HG03064 (cell line): ENCODE data around the gene ARFGEF3.
"Not testable (repeated sequence)": the region's sequence is repeated elsewhere in the genome, so short reads cannot be mapped to it uniquely, and the experiment has no call there.

Experiments used
- ATAC-seq: cut with Tn5 transposase; IDR thresholded peaks from one replicate; pipeline ENCODE4 v1.9.1; 2021; ENCODE audit warnings: low read depth; ENCODE audit not compliant: unreplicated experiment

ARFGEF3 gene

DNA sequence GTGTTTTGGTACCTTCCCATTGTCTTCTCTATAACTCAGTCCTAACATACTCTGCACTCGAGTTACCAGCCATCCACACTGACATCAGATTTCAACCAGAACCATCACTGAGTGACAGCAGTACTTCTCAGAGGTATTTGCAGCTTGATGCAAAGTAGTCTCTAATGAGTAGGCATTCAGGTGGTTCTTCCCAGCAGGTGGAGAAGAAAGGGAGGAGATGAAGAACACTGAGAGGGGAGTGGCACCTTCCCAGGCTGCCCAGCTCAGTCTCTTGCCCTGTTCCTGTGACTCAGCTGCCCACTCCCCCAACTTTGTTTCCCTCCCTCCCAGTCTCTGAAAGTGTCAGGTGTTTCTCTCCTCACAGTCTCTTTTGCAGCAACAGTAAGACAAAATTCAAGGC lies 177.3 kb downstream of the ARFGEF3 start:
- ATAC-seq: no peak

DNA sequence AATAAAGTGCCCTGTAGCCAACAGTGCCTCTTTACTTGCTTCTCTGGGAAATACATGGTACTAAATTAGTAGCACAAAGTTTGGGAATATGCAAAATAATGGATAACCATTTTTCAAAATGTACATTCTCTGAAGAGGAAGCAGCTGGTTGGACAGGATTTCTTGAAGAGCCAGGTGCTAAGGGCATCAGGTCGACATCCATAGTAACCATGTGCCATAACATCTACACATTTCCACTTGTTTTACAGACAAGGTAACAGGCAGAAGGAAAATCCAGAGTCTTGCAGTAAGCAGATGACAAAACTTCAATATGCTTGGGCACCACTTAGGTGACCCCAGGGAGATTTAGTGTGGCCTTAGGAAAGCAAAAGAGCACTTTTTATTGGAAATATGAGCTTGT lies 179.4 kb downstream of the ARFGEF3 start:
- ATAC-seq: no peak

DNA sequence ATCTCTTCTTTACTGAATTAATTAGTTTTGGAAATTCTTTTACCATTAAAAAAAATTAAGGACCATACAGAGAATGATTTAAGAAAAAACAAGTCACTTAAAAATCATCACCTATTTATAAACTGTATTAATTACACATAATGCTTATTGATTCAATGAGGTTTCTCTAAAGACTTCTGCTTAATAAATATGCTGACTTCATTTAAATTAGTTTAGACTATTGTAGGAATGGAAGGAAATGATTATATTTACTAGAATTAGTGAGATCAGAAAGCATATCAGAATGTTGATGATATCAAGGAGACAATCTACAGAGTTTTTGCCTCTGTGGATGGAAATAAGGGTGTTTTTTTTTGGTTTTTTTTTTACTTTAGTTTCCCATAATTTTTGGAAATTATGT lies 181.4 kb downstream of the ARFGEF3 start:
- no peak for ATAC-seq

DNA sequence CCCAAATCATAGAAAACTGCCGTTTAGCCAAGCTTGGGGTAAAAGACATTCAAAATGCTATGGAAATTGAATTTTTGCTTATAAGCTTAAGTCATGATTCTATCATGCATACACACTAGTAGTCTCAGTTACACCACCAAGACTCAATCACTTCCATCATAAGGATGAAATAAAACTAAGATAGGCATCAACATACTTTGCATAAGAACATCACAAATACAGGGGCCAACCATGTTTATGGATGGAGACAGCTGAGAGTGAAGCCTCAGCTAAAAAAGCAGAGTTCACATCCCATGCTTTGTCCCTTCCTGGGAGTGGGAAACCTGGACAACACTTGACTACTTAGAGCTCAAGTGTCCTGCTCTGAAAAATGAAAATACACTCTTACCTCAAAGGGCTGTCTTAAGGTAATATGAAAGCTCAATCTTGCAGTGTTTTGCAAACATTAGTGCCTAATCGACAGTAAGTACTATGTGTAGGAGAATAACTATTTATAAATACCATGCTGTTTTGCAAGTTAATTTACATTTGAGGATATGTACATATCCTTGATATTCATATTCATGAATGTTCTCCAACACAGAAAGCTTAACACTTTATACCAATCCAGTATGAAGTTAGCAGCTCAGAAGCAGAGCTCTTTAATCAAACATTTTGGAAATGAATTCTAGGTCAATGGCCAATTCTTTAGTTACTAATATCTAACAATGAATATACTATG lies 184.0 kb downstream of the ARFGEF3 start:
- ATAC-seq: no peak

DNA sequence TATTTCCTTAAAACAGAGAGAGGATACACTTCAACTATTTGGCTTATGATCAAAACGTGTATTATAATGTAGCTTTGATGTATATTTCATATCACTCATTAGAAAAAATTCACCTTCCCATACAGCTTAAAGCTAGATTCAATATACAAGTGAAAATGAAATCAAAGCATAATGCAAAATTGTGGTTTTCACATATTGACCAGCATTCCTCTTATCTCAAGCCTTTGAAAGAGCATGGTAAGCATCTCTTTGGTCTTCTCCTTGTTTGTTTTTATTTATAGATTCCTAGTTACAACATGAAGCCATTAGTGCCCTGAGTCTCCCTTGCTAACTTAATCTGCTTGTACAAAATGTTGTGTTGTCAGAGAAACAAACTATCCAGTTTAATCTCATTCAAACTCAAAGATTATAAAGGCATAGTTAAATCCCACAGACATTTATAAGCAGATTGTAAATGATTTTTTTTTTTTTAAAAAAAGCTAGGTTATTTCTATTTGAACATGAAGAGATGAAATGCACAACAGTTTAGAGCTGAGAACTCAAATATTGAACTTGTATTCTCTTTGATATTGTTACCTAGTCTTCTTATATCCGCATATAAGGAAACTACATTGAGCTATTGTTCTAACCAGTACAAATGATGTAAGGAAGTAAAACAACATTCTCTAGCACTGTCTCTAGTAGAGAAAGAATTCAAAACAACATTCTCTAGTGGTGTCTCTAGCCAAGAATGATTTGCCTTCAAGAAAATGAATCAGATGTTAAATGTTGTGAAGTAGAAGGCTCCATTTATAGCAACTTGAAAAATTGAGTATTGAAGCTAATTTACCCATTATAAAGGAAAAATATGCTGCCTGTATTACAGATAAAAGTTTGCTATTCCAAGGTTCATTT lies 184.8 kb downstream of the ARFGEF3 start:
- no peak for ATAC-seq

DNA sequence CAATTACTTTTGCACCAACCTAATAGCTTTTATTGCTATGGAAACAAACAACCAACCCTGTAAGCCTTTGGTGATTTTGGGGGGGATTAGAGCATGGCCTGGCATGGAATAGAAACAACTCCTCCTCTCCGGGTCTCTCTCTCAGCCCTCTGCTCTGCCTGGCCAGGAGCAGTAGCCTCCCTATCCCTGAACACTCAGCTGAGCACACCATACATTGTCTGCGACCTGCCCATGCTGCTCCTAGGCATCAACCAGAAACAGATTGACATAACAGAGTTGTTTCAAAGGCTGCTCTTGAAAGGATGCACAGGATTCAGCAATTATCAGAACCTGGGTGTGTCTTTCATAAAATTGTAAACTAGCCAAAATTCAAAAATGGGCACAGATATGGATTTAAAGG lies 186.1 kb downstream of the ARFGEF3 start:
- no peak for ATAC-seq

DNA sequence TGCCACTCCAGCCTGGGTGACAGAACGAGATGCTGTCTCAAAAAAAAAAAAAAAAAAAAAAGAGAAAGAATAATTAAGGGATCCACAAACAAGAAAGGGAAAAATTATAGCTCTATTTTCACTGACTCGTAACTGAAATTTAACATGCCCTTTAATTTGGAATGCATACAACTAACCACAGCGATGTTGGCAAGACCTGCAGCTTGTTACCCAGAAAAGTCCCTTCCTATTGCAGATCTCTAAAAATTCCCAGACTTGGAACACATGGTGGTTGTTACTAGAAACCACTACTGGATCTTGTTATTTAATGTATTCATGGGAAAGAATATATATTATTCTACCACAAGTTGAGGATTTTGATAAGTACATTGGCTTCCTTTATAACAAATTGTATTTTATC lies 188.2 kb downstream of the ARFGEF3 start:
- ATAC-seq: no peak

DNA sequence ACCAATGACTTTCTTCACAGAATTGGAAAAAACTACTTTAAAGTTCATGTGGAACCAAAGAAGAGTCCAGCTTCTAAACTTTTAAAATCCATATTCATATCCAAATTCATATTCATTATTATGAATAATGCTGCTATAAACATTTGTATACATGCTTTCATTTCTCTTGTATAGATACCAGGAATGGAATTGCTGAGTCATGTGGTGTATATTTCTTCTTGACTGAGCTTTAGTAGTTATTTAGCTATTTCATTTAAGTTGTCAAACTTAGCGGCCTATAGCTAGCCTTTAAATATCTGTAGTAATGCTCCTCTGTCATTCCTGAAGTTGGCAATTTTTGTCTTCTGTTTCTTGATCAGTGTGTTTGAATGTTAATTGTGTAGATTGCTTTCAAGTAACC lies 196.2 kb downstream of the ARFGEF3 start:
- ATAC-seq: no peak

DNA sequence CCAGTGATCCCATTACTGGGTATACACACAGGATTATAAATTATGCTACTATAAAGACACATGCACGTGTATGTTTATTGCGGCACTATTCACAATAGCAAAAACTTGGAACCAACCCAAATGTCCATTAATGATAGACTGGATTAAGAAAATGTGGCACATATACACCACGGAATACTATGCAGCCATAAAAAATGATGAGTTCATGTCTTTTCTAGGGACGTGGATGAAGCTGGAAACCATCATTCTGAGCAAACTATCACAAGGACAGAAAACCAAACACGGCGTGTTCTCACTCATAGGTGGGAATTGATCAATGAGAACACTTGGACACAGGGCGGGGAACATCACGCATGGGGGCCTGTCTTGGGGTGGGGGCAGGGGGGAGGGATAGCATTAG lies 206.9 kb downstream of the ARFGEF3 start:
- ATAC-seq: not testable (repeated sequence)

DNA sequence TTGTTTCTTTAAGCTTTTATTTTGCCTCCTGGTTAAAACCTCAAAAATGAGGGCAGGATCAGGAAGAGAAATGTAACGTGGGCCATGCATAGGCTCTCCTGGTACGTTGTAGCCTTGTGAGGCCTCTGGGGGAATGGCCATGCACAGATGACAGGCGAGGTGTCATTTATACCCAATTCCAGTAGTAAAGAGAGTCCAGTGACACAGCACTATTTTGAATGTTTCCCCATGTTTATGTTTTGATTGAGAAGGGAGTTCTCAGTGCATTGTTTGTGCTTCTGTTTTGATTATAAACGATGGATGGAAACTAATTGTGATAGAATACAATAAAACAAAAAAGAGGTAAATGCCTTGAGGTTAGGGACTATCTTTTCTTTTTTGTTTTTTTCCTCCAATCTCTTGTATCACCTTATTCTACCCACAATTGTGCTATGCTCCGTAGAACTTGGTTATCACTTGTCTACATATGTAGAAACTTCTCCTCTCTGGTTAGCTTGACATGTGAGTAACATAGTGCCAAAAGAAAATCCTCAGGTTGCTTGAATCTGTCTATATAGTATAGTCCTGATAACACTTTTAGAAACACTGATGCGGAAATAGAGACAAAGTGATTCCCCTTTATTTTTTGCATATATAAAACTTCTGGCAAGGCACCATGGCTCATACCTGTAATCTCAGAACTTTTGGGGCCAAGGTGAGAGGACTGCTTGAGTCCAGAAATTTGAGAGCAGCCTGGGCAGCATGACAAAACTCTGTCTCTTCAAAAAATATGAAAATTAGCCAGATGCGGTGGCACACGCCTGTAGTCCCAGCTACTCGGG lies 209.1 kb downstream of the ARFGEF3 start:
- no peak for ATAC-seq

DNA sequence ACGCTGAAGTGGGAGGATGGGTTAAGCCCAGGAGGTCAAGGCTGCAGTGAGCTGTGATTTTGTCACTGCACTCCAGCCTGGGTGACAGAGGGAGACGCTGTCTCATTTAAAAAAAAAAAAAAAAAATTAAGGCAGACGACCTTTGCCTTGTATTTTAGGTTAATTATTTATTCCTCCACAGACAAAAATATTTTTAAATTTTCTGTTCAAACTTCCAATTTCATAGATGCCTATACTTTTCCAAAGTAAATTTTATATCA lies 209.6 kb downstream of the ARFGEF3 start:
- ATAC-seq: no peak

DNA sequence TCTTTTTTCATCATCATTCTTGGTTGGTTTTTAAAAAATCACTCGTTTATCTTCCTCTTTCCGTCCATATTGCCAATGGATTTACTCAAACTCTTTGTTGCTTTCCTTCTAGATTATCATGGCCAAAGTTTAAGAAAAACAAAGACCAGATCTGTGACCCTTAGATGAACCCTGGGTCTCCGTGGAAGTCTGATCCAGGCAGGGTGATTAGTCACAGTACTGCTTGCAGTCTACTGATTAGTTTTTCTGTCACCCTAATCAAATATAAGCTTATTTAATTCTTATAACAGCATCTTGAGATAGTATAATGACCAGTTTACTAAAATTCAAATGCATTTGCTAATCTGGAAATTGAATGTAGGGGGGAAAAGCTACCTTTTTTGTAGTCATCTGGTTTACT lies 210.0 kb downstream of the ARFGEF3 start:
- ATAC-seq: no peak

DNA sequence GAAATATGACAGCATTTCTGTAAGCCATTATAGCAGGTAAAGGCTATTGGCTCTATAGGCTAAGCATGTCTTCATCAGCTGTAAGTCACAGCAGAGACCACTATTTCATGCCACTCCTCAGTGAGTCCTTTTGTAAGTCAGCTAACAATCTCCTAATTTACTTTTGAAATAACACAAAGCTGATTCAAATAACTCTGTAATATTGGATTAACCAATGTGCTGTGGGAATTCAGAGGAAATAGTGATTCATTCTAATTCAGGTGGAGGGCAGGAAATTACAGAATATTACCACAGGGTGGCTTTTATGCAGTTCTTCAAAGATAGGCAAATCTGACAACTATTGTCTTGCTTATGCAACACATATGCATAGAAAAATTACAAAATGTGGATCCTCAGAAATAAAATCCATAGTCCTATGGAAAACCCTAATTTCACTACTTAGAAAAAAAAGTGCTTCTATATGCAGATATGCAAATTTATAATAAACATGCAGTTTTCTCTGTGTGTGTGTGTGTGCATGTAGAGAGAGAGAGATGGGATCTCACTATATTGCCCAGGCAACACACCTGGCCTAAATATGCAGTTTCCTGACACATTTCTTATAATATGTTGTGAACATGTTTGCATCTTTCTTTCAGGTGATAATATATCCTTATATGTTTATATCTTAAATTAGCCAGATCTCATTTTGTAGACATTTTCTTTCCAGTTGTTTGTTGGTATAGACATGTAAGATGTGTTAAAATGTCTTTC lies 211.1 kb downstream of the ARFGEF3 start:
- no peak for ATAC-seq

DNA sequence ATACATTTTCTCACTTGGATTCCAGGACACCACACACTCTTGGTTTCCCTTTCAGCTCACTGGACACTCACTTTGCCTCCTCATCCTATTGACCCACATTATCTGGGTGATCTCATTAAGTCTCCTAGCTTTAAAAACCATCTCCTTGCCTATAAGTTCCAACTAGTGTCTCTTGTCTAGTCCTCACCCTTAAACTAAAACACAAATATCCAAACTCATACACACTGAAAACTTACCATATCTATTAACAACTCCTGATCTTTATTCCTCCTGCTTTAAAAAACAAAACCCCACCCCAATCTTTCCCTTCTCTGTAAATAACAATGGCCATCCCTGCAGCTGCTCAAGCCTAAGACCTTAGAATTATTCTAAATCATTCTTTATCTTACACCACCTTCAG lies 212.5 kb downstream of the ARFGEF3 start:
- ATAC-seq: no peak

DNA sequence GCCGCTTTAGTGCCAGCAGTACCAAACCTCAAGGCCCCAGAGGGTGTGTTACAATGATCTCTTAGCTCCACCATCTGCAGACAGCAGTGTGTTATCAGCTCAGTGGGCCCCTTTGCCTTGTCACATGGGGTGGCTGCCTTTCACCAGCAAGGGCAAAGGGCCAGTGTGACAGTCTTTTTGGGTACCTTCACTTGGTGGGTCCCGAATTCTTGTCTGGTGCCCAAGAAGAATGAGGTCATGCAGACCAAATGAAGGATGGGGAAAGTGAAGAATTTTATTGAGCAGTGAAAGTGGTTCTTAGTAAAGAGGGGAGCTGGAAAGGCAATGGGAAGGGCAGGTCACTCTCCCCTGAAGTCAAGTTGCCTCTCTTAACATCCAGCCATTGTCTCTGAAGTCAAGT lies 213.1 kb downstream of the ARFGEF3 start:
- ATAC-seq: no peak

DNA sequence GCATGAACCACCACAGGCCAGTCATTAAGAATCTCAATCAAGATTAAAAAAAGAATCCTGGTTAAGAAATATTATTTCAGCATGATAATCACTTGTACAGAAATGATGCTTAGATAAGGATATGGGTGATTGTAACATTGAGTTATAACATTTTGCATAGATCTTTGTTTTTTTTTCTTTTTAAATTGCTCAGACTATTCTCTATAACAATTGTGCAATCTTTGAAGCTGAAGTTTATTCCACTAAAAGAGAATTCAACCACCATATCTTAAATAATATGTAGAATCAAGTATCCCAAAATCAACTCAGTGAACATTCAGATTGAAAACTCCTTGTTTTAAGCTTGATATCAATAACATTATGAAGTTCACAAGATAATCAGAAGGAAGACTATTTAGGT lies 215.3 kb downstream of the ARFGEF3 start:
- no peak for ATAC-seq

DNA sequence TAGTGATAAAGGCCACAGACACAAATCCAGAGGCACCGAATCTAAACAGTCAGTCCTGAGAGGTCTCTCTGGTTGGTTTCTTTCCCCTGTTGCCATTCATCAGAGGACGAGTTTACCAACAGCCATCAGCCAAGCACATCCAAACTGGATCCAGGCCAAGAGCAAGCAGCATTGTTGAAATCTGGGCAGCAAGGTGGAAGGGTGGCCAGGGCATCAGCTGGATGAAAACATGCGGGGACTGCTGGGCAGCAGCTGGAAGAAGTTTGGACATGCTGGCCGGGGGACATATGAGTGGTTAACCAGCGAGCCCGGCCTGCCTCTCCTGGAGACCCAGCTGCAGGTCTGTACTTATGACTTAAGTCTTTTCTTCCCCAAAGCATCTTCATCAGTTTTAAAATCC lies 216.1 kb downstream of the ARFGEF3 start, which contains the start of gene SMIM28:
Gene SMIM28, plus strand, starts transcription at position 62 of the 400 bp plus-strand sequence. Its CDS starts 168 bp downstream, at position 230.
- ATAC-seq: no peak

DNA sequence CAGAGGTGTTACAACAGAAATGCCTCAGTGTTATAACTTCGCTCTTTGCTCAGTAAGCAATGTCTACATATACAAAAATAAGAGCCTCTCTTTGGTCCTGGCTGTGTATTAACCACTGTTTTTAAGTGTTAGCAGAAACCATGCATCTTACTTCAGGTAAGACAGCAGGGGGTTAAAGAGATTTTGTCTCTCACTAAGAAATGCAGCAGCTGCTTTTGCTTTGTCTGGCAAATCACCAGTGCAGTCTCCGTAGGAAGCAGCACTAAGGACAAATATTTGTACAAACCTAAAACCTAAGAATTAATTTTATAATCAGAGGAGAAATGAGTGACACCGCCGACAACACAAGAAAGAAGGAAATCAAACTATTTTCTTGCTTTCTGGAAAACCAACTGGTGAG lies 216.7 kb downstream of the ARFGEF3 start:
- ATAC-seq: no peak

DNA sequence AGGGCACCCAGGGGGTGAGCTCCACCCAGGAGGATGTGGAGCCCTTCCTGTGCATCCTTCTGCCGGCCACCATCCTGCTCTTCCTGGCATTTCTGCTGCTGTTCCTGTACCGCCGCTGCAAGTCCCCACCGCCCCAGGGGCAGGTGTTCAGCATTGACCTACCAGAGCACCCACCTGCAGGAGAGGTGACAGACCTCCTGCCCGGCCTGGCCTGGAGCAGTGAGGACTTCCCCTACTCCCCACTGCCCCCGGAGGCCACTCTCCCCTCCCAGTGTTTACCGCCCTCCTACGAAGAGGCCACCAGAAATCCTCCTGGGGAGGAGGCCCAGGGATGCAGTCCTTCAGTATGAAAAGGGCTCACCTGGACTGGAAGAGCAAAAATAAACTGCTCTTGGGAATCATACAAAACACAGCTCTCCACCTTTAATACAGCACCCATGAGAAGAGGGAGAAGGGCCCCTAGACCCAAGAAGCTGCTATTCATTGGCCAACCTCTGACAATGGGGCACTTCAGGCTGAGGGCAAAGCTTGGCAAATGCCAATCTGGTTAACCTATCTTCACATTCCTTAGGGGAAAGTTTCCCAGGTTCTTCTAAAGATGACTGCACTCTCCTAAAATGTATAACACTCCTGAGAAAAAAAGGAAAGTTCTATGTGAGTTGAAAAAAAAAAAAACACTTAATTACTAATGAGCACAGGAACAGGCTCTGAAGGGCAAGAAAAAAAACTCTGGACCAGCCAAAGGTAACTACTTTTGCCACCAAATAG lies 220.9 kb downstream of the ARFGEF3 start:
- no peak for ATAC-seq

DNA sequence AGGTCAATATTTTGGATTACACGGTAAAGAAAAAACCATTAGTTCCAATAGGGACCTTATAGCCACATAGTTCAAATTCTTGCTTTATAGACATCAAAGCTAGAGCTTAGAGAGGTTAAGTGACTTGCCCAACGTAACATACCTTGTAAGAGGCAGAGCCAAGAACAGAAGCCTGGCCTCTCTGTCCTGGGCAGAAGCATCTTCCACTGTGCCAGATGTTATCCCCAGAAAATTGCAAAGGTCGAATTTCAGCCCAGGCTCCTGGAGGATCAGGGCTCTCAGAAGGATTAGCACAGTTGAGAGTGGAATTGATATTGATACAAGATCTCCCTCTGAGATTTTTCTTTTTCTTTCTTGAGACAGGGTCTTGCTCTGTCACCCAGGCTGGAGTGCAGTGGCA lies 222.0 kb downstream of the ARFGEF3 start:
- ATAC-seq: no peak
